ACC112 (cell line): Measurements from ENCODE around the gene USP21.
"Not testable (repeated sequence)": the region's sequence is repeated elsewhere in the genome, so short reads cannot be mapped to it uniquely, and the experiment has no call there.

Experiments
- H2AFZ ChIP-seq: fragments of 200-600 bp; sonication (generic); one replicate; pipeline ENCODE4 v1.6.0; 2017; ENCODE audit warnings: antibody characterized with exemption, low read length; ENCODE audit not compliant: unreplicated experiment
- H3K27ac ChIP-seq: fragments of 200-600 bp; sonication (generic); 2 replicates; pipeline ENCODE4 v1.5.1; 2014; ENCODE audit warnings: low read depth, mild to moderate bottlenecking, antibody characterized with exemption, low read length, moderate library complexity
- H3K27me3 ChIP-seq: fragments of 200-600 bp; sonication (generic); 2 replicates; pipeline ENCODE4 v1.6.1; 2014; ENCODE audit warnings: mild to moderate bottlenecking, antibody characterized with exemption, low read length, moderate library complexity, mixed read lengths; ENCODE audit not compliant: insufficient read depth
- H3K36me3 ChIP-seq: fragments of 200-600 bp; sonication (generic); 2 replicates; pipeline ENCODE4 v1.6.1; 2016; ENCODE audit warnings: mild to moderate bottlenecking, antibody characterized with exemption, low read length, moderate library complexity, mixed read lengths; ENCODE audit not compliant: insufficient read depth
- H3K4me1 ChIP-seq: fragments of 200-600 bp; sonication (generic); one replicate; pipeline ENCODE4 v1.6.1; 2016; ENCODE audit warnings: low read length, mixed read lengths; ENCODE audit not compliant: insufficient read depth, unreplicated experiment, control insufficient read depth
- H3K4me3 ChIP-seq: fragments of 200-600 bp; sonication (generic); 2 replicates; pipeline ENCODE4 v1.5.1; 2014; ENCODE audit warnings: mild to moderate bottlenecking, low read depth, low read length
- H3K79me2 ChIP-seq: fragments of 200-600 bp; sonication (generic); one replicate; pipeline ENCODE4 v1.6.0; 2016; ENCODE audit warnings: low read length; ENCODE audit not compliant: control insufficient read depth, unreplicated experiment, insufficient read depth

The USP21 gene

DNA sequence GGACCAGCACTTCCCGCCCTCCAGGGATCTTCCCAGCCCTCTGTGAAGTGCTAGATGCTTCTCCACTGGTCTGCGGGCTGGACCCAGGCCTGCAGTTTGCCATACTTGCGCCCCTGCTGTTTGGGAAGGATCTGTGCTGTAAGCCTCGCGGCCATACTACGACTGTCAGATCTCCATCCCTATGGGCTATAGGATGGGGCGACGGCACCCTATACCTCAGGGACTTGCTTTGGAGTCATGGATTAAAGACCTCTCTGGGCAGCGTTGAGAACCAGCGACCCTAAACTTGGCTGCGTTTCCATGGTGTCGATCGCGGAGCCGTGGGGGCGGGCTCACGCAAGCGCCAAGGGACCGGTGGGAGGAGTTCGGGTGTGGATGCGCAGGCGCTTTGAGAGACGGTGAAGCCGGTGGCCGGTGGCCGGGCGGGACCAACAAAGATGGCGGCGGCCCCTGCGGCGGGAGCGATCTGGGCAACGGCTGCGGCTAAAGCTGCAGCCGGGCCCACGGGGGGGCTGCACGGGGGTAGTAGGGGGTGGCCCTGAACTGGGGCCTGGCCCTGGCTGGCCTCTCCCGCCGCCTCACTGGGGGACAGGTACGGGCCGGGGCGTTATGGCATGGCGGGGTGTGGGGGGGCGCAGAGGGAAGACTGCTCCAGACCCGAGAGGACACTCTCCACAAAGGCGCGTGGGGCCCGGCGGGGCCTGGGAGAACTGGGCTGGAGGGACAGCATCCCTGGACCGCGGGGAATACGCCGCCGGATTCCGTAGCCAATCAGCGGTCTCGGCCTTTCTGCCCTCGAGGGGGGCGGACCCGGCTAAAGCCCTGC is at the start of gene USP21:
USP21 (plus strand) TSS at position 414 of the 826 bp plus-strand sequence. CDS start 1,141 bp downstream, outside the sequence.
- H2AFZ ChIP-seq = peak within 1 kb of the TSS; percentile 92
- H3K27ac ChIP-seq = peak within 1 kb of the TSS; percentile 43; the same call in 1 of the 2 replicates
- no peaks in the 10 kb centered on the region for H3K27me3 ChIP-seq
- H3K4me3 ChIP-seq = peak within 1 kb of the TSS; percentile 87
- H3K36me3 ChIP-seq = peaks cover 9% of the 10 kb centered on the region; the same call in 1 of the 2 replicates
- H3K4me1 ChIP-seq = peaks cover 20% of the 10 kb centered on the region
- peaks cover 21% of the 10 kb centered on the region for H3K79me2 ChIP-seq

DNA sequence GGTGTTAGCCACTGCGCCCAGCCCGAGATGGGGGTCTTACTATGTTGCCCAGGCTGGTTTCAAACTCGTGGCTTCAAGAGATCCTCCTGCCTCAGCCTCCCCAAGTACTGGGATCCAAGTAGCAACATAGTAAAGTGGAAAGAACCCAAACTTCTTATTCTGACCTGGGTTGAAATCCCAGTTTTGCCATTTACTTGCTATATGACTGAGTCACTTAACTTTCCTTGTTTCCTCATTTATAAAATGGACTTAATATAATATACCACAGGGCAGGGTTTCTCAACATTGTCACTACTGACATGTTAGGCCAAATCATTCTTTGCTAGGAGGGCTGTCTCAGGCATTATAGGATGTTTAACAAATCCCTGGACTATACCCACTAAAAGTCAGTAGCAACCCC is 48.2 kb upstream of the USP21 start:
- Histone ChIP-seq H3K4me3 (no peak overlapping the region), H3K79me2 (peaks cover 77% of the 10 kb centered on the region), H3K36me3 (0 out of 2 replicates have a peak, but pooled peaks cover 8% of the 10 kb centered on the region), H3K4me1 (peaks cover 18% of the 10 kb centered on the region), H2AFZ (no peak overlapping the region), H3K27ac (no peak overlapping the region), H3K27me3 (no peaks in the 10 kb centered on the region)

- Histone ChIP-seq H3K36me3 (0 out of 2 replicates have a peak, but pooled peaks cover 8% of the 10 kb centered on the region), H3K79me2 (peaks cover 77% of the 10 kb centered on the region), H3K27me3 (no peaks in the 10 kb centered on the region), H2AFZ (no peak overlapping the region), H3K4me1 (peaks cover 21% of the 10 kb centered on the region), H3K4me3 (no peak overlapping the region), H3K27ac (no peak overlapping the region)
These were observed 47.8 kb upstream of the USP21 start for GRCh38 chr1:161111527-161111926.

GRCh38 chr1:161113915-161114314 is 45.4 kb upstream of the USP21 start:
- Histone ChIP-seq H3K79me2 (peaks cover 78% of the 10 kb centered on the region), H3K27ac (no peak overlapping the region), H3K36me3 (0 out of 2 replicates have a peak, but pooled peaks cover 8% of the 10 kb centered on the region), H2AFZ (no peak overlapping the region), H3K4me3 (no peak overlapping the region), H3K4me1 (peaks cover 25% of the 10 kb centered on the region), H3K27me3 (no peaks in the 10 kb centered on the region)

DNA sequence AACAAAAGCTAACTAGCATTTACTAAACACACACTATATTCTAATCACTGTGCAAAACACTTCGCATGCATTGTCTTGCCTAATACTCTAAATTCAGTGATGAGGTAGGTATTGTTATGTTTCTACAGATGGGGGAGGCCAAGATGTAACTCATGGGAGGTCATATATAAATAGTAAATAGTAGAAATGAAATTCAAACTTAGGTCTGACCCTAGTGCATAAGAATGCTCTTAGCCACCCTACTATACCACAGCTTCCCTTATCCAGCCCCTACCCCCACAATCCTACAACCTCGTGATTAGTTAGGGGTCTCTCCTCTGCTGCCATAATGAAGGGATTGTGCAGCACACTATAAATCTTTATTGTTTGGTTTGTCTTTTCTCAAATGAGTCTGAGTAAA is 44.7 kb upstream of the USP21 start:
- no peak overlapping the region for H2AFZ ChIP-seq
- H3K27ac ChIP-seq = peak overlapping the region; percentile 3; the same call in 1 of the 2 replicates
- H3K36me3 ChIP-seq = 0 out of 2 replicates have a peak, but pooled peaks cover 5% of the 10 kb centered on the region
- no peak overlapping the region for H3K4me3 ChIP-seq
- H3K27me3 ChIP-seq = no peaks in the 10 kb centered on the region
- H3K79me2 ChIP-seq = peaks cover 79% of the 10 kb centered on the region
- H3K4me1 ChIP-seq = peaks cover 31% of the 10 kb centered on the region

DNA sequence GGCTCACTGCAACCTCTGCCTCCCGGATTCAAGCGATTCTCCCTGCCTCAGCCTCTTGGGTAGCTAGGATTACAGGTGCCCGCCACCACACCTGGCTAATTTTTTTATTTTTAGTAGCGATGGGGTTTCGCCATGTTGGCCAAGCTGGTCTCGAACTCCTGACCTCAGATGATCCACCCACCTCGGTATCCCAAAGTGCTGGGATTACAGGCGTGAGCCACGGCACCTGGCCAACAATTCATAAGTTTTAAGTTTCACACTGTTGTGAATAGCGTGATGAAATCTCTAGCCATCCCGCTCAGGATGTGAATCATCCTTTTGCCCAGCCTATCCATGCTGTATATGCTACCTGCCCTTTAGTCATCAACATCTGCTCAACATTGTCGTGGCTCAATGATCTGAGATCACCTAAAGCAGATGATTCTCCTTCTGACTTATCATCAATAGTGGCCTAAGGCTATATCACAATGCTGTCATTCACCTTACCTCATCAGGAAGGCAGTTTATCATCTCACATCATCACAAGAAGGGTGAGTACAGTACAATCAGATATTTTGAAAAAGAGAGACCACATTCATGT is 44.1 kb upstream of the USP21 start:
- Histone ChIP-seq H2AFZ (no peak overlapping the region), H3K27me3 (no peaks in the 10 kb centered on the region), H3K4me3 (no peak overlapping the region), H3K27ac (peak overlapping the region; percentile 13; the same call in 1 of the 2 replicates), H3K36me3 (peaks cover 8% of the 10 kb centered on the region; the same call in 1 of the 2 replicates), H3K79me2 (peaks cover 78% of the 10 kb centered on the region), H3K4me1 (peaks cover 38% of the 10 kb centered on the region)

GRCh38 chr1:161115961-161116360 is 43.3 kb upstream of the USP21 start:
- Histone ChIP-seq H3K36me3 (peaks cover 11% of the 10 kb centered on the region; the same call in 1 of the 2 replicates), H3K4me1 (peaks cover 40% of the 10 kb centered on the region), H3K27ac (peak overlapping the region; percentile 13; the same call in 1 of the 2 replicates), H3K79me2 (peaks cover 77% of the 10 kb centered on the region)
- H3K27me3 ChIP-seq, H3K4me3 ChIP-seq, H2AFZ ChIP-seq: not testable (repeated sequence)

- peaks cover 57% of the 10 kb centered on the region for H3K79me2 ChIP-seq
- H3K4me3 ChIP-seq = peak within 1 kb of the TSS; percentile 93
- peak within 1 kb of the TSS; percentile 92 for H2AFZ ChIP-seq
- H3K36me3 ChIP-seq = peaks cover 14% of the 10 kb centered on the region; the same call in 1 of the 2 replicates
- peaks cover 40% of the 10 kb centered on the region for H3K4me1 ChIP-seq
- peak within 1 kb of the TSS; percentile 87 for H3K27ac ChIP-seq
- H3K27me3 ChIP-seq = no peaks in the 10 kb centered on the region
These were observed 41.3 kb upstream of the USP21 start, which contains the start of the genes NIT1 and PFDN2 for GRCh38 chr1:161117759-161118581. NIT1 (plus strand) TSS chr1:161118105; CDS start chr1:161118177, 72 bp downstream. PFDN2 (minus strand) TSS chr1:161118037; CDS start chr1:161118026, 11 bp downstream.

- Histone ChIP-seq H3K4me3 (peak overlapping the region; percentile 93), H3K27ac (peak overlapping the region; percentile 87)
These were observed 40.0 kb upstream of the USP21 start for GRCh38 chr1:161119092-161119903.

More at GRCh38 chr1:161119092-161119903, 40.0 kb upstream of the USP21 start:
- Histone ChIP-seq H3K4me1 (peaks cover 38% of the 10 kb centered on the region), H3K27me3 (no peaks in the 10 kb centered on the region), H2AFZ (no peak overlapping the region), H3K36me3 (peaks cover 11% of the 10 kb centered on the region; the same call in 1 of the 2 replicates), H3K79me2 (peaks cover 44% of the 10 kb centered on the region)
